NAMALWA (cell line): ENCODE results near the gene NELFB.

Source experiments
- DNase-seq: peaks from one replicate; pipeline ENCODE4 v3.0.0-alpha.2; 2015; ENCODE audit warnings: low spot score

The NELFB gene

GRCh38 chr9:137223078-137223970 is 31.8 kb upstream of the NELFB start:
- DNase-seq = peak; percentile 99

- no peak for DNase-seq
Measured at GRCh38 chr9:137224830-137225694, 30.1 kb upstream of the NELFB start, which contains the start of gene CYSRT1. TSS of gene CYSRT1 (plus strand) at chr9:137225174. CDS start at chr9:137225622, 448 bp downstream.

- DNase-seq = no peak
Measured at GRCh38 chr9:137225699-137226331, 29.3 kb upstream of the NELFB start.

GRCh38 chr9:137226338-137227053 is 28.6 kb upstream of the NELFB start:
- DNase-seq = no peak

GRCh38 chr9:137227054-137227852 is 27.9 kb upstream of the NELFB start, which contains the start of gene RNF224:
TSS of gene RNF224 (plus strand) at chr9:137227502. CDS start at chr9:137228336, 834 bp downstream.
- DNase-seq = peak; percentile 90

- no peak for DNase-seq
Measured at GRCh38 chr9:137227853-137228505, 27.1 kb upstream of the NELFB start.

GRCh38 chr9:137228506-137228967 is 26.6 kb upstream of the NELFB start:
- DNase-seq = no peak

- DNase-seq = no peak
Measured at GRCh38 chr9:137228968-137229896, 25.9 kb upstream of the NELFB start.

- DNase-seq = no peak
Measured at GRCh38 chr9:137229903-137230704, 25.0 kb upstream of the NELFB start.

- no peak for DNase-seq
Measured at GRCh38 chr9:137230705-137231371, 24.3 kb upstream of the NELFB start, which contains the start of gene SLC34A3. TSS of gene SLC34A3 (plus strand) at chr9:137230901. CDS start at chr9:137231703, 802 bp downstream.

GRCh38 chr9:137231372-137232039 is 23.6 kb upstream of the NELFB start:
- DNase-seq = no peak

GRCh38 chr9:137232101-137232500 is 23.0 kb upstream of the NELFB start:
- DNase-seq = no peak

GRCh38 chr9:137232510-137232909 is 22.6 kb upstream of the NELFB start:
- DNase-seq = no peak

GRCh38 chr9:137233143-137233980 is 21.8 kb upstream of the NELFB start:
- DNase-seq = no peak

GRCh38 chr9:137234055-137234697 is 21.0 kb upstream of the NELFB start:
- DNase-seq = no peak
